ENCODE measurements around the gene GLIS2. TPM values are rescaled to one million over a fixed set of nuclear protein-coding genes. Genes with fewer than 3 reads are reported as not detected.

GLIS2 gene
- total RNA-seq = 1.3 and 1.4 TPM in 2 replicates

DNA sequence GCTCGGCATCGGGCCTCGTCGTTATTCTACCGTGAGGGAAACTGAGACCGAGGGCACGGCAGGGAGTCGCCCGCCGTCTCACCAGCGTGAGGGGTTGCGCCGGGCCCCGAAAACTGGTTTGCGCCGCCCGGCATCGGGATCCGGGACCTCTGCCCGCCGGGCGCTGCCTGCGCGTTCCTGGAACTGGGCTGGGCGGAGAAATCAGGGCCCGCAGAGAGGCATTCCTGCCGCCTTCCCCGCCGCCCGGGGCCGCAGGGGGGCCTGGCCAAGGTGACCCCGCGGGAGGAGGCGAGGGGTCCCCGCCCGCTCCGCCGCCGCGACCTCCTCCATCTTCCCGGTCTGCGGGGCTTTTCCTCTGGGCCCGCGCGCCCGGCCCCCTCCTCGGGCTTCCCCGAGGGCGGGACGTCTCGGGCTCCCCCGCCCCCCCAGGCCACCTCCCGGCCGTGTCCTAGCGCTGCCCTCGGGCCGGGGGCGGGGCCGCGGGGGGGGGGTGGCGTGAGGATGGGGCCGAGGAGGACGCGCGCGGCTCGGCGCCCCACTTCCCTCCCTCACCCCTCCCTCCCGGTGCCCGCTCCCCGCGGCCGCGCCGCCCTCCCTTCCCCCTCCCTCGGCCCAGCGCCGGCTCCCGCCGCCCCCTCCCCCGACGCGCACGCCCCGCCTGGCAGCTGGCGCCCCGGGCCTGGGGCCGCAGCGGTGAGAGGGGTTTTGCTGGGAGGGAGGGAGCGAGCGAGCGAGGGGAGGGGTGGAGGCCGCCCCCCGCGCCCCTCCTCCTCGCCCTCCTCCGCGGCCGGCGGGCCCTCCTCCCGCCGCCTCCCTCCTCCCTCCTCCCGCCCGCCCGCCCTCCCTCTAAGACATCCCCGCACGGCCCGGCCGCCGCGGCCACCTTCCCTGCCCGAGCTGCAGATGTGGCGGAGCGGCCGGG, at the start of gene GLIS2:
GLIS2 (plus strand) TSS at position 882 of the 922 bp plus-strand sequence. CDS start 16,214 bp downstream, outside the sequence.

DNA sequence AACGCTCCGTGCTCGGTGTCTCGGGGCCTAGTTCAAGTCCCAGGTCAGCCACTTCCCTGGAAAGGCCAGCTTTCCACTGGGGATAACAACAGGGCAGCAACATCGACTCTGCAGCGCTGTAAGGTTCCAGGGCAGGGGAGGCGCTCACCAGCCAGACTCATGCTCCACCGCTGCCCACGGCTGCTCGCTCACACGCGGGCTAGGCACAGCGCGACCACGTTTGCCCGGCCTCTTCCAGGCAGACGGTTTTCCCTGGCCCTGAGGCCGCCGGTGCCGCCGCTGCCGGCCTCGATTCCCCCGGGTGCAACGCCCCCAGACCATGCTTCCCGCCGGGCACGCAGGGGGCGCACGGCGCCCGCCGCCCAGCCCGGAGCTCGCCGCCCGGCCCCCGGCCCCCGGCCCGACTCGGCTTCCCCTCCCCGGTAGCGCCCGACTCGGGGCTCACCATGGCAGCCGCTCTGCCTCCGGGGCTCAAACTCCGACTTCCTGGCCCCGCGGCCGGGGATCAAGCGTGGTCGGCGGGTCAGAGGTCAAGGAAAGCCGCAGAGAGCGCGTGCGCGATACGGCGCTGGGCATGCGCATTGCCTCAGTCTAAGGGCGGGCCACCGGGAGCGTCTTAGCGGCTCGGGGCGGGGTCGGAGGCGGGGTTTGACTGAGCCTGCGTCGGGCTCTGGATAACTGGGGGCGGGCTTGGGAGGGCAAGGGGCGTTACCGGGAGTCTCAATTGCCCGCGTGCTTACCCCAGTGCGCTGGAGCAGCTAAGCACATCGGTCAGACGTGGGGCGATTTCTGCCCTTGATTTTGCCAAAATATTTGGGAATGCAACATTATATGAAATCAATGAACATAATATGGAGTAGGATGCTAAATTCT, 35.2 kb downstream of the GLIS2 start, which contains the start of gene PAM16:
PAM16 (minus strand) TSS at position 535 of the 873 bp plus-strand sequence; CDS start at position 448, 87 bp downstream.

DNA sequence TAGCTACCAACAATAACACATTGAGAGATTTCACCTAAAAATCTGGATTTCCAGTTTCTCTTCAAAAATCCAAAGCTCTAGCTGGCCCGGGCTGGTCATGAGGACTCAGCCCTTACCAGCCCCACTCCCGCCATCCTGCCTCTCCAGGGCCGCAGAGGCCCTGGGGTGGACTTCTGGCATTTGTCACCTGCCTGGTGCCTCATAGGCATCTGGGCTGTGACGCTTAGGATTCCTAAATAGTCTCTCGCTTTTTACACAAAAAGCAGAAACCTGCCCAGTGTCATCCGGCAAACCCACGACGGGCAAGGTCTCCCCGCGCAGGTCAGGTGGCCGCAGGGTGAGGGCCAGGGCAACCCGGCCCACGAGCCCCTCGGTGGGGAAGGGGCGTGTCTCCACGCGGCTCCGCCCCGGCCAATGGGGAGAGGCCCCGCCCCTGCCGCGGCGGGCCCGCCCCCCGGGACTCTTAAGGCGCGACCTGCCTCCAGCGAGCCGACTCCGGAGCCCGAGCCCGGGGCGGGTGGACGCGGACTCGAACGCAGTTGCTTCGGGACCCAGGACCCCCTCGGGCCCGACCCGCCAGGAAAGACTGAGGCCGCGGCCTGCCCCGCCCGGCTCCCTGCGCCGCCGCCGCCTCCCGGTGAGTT, 55.6 kb downstream of the GLIS2 start, which contains the start of gene VASN:
VASN (plus strand) TSS at position 492 of the 644 bp plus-strand sequence. CDS start 9,030 bp downstream, outside the sequence.

Other genes starting within 250 kb of the GLIS2 start
- gene ADCY9, start 199.6 kb upstream of the GLIS2 start, total RNA-seq = 8.2 and 20.2 TPM in 2 replicates
- under 0.01 TPM in 1 of 2 replicates, not detected in the other for gene SRL, start 74.0 kb upstream of the GLIS2 start, total RNA-seq
- gene TFAP4, start 43.0 kb upstream of the GLIS2 start, total RNA-seq = 6.0 and 14.7 TPM in 2 replicates
- 42.6 and 45.8 TPM in 2 replicates for gene PAM16, start 35.3 kb downstream of the GLIS2 start, total RNA-seq
- 7.5 and 15.4 TPM in 2 replicates for gene VASN, start 55.8 kb downstream of the GLIS2 start, total RNA-seq
- 7.2 and 18.6 TPM in 2 replicates for gene CORO7, start 100.5 kb downstream of the GLIS2 start, total RNA-seq
- 67.0 and 74.0 TPM in 2 replicates for gene DNAJA3, start 109.8 kb downstream of the GLIS2 start, total RNA-seq
- 52.0 and 96.1 TPM in 2 replicates for gene NMRAL1, start 158.6 kb downstream of the GLIS2 start, total RNA-seq
- 45.8 and 119 TPM in 2 replicates for gene HMOX2, start 160.3 kb downstream of the GLIS2 start, total RNA-seq
- 9.4 and 15.1 TPM in 2 replicates for gene CDIP1, start 222.7 kb downstream of the GLIS2 start, total RNA-seq
- under 0.01 TPM in 1 of 2 replicates, not detected in the other for gene C16orf96, start 240.3 kb downstream of the GLIS2 start, total RNA-seq

Data from tracheal epithelial cell (primary cell).